GM12892 (cell line): ENCODE measurements around the gene KCNK4.

ENCODE experiments used
- POLR2A ChIP-seq: IDR thresholded peaks from 2 replicates; pipeline ENCODE4 v1.6.1; 2011; ENCODE audit warnings: low read depth, low read length, control low read depth
- POLR2AphosphoS5 ChIP-seq: IDR thresholded peaks from 2 replicates; pipeline ENCODE4 v1.6.1; 2011; ENCODE audit warnings: low read depth, low read length, control low read depth

- TF ChIP-seq POLR2AphosphoS5 (no peak), POLR2A (no peak)
Observed at GRCh38 chr11:64316672-64317324, 25.7 kb downstream of the KCNK4 start.
